Loucy (cell line): ENCODE data around the gene SIGLEC6.

Experiments used
- CTCF ChIP-seq: fragments of 200-600 bp; sonication (generic); conservative IDR thresholded peaks from 2 replicates; pipeline ENCODE4 v1.5.1; 2014; ENCODE audit warnings: mild to moderate bottlenecking, antibody characterized with exemption, low read length
- EZH2phosphoT487 ChIP-seq: fragments of 200-600 bp; IDR thresholded peaks from 2 replicates; pipeline ENCODE4 v1.6.1; 2018; ENCODE audit warnings: antibody characterized with exemption, mild to moderate bottlenecking, moderate library complexity, borderline replicate concordance

- TF ChIP-seq CTCF (no peak), EZH2phosphoT487 (no peak)
Observed at GRCh38 chr19:51548891-51549305, 17.4 kb upstream of the SIGLEC6 start.
